ENCODE results near the gene OFD1.

- TF ChIP-seq, protein P1, sequence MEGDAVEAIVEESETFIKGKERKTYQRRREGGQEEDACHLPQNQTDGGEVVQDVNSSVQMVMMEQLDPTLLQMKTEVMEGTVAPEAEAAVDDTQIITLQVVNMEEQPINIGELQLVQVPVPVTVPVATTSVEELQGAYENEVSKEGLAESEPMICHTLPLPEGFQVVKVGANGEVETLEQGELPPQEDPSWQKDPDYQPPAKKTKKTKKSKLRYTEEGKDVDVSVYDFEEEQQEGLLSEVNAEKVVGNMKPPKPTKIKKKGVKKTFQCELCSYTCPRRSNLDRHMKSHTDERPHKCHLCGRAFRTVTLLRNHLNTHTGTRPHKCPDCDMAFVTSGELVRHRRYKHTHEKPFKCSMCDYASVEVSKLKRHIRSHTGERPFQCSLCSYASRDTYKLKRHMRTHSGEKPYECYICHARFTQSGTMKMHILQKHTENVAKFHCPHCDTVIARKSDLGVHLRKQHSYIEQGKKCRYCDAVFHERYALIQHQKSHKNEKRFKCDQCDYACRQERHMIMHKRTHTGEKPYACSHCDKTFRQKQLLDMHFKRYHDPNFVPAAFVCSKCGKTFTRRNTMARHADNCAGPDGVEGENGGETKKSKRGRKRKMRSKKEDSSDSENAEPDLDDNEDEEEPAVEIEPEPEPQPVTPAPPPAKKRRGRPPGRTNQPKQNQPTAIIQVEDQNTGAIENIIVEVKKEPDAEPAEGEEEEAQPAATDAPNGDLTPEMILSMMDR (conservative IDR thresholded peaks at IDR 0.05; ENCODE audit: low read depth, low read length) = no peak
- TF ChIP-seq EZH2 (IDR thresholded peaks at IDR 0.05; ENCODE audit: low read length, unreplicated experiment) = no peak
- TF ChIP-seq EZH2phosphoT487 (IDR thresholded peaks at IDR 0.05; ENCODE audit: borderline replicate concordance, low read length) = no peak
These were observed 24.7 kb downstream of the OFD1 start for GRCh38 chrX:13759152-13759718.

All from PC-3 (cell line).